Mucosa of descending colon (tissue), 3 donors: ENCODE results near the gene EPAS1. TPM values are rescaled to one million over a fixed set of nuclear protein-coding genes. Genes with fewer than 3 reads are reported as not detected.

ENCODE experiments used
- ATAC-seq: fragments of 200-7000 bp; cut with Tn5 transposase; one replicate; pipeline ENCODE4 v1.9.1; 2020; ENCODE audit warnings: mild to moderate bottlenecking, moderate library complexity
- DNase-seq, 3 donors: peaks; one replicate each; pipeline ENCODE4 v3.0.0-alpha.2; 2020
- H3K36me3 ChIP-seq: fragments of 200-600 bp; one replicate; pipeline ENCODE4 v1.8.0; 2021; ENCODE audit warnings: low read depth, mild to moderate bottlenecking
- H3K4me1 ChIP-seq: fragments of 200-600 bp; one replicate; pipeline ENCODE4 v1.8.0; 2021; ENCODE audit warnings: low read depth, mild to moderate bottlenecking
- H3K4me3 ChIP-seq: fragments of 200-600 bp; one replicate; pipeline ENCODE4 v1.8.0; 2021; ENCODE audit warnings: mild to moderate bottlenecking
- H3K9me3 ChIP-seq: fragments of 200-600 bp; one replicate; pipeline ENCODE4 v1.8.0; 2021; ENCODE audit warnings: mild to moderate bottlenecking
- intact Hi-C, 2 donors: fragments of 100-400 bp; cut with DNase I in 1 of 2; cut with micrococcal nuclease in 1 of 2; formaldehyde crosslinking; loops; one replicate each; pipeline versions ENCODE4 v1.11.0 to v1.11.1; 2022; cut with DNase I, micrococcal nuclease
- total RNA-seq, 3 donors: library from RNA; stranded (reverse); fragmentation: NEBNext Ultra II Directional in 2 of 3; extraction: Animal tissue kit (Norgen Biotek cat#: 25700) in 2 of 3; gene quantifications; one replicate each; pipeline versions ENCODE4 v1.2.1 to v1.2.4, GENCODE V29; 2021 to 2023
- TF ChIP-seq, protein P1 (sequence below): fragments of 200-600 bp; IDR thresholded peaks from one replicate; pipeline ENCODE4 v1.8.0; 2022; ENCODE audit warnings: antibody characterized with exemption, mild to moderate bottlenecking
- donor health status: DM: no; HTN: no; CAD: no; lungs with moderate emphysema.
- donor health status: DM: no; HTN: no; CAD: no.
- donor health status: DM: no; HTN: yes; CAD: no.

The EPAS1 gene
- total RNA-seq, 3 donors from 2014 or later, result 126 to 251 (median 150) TPM

DNA sequence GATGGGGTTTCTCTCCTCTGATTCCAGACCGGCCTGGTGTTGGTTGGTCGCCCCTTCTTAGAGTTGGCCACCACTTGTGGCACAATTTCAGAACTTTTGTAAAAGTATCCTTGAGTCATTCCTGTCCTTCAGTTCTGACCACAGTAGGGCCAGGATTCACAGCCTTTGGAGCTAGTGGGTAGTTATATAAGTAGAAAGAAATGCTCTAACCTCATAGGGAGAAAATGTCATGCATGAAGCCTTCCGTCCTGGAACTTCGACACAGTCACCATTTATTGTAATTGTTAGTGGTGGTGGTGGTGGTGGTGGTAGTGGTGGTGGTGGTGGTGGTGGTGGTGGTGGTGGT lies 65.4 kb downstream of the EPAS1 start:
- no peak for DNase-seq
- intact Hi-C loops, result loop anchor here in 1 of 2 donors (10.0 kb wide), 2 partner anchors 298 to 348 kb away; no protein-coding TSS in a partner anchor
- H3K36me3 ChIP-seq, result no peaks in the 10 kb centered on the region
- H3K9me3 ChIP-seq, result no peaks in the 10 kb centered on the region
- no peak for ATAC-seq
- TF ChIP-seq, protein P1, sequence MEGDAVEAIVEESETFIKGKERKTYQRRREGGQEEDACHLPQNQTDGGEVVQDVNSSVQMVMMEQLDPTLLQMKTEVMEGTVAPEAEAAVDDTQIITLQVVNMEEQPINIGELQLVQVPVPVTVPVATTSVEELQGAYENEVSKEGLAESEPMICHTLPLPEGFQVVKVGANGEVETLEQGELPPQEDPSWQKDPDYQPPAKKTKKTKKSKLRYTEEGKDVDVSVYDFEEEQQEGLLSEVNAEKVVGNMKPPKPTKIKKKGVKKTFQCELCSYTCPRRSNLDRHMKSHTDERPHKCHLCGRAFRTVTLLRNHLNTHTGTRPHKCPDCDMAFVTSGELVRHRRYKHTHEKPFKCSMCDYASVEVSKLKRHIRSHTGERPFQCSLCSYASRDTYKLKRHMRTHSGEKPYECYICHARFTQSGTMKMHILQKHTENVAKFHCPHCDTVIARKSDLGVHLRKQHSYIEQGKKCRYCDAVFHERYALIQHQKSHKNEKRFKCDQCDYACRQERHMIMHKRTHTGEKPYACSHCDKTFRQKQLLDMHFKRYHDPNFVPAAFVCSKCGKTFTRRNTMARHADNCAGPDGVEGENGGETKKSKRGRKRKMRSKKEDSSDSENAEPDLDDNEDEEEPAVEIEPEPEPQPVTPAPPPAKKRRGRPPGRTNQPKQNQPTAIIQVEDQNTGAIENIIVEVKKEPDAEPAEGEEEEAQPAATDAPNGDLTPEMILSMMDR, result no peak
- H3K4me1 ChIP-seq, result no peaks in the 10 kb centered on the region
- H3K4me3 ChIP-seq, result no peak overlapping the region

DNA sequence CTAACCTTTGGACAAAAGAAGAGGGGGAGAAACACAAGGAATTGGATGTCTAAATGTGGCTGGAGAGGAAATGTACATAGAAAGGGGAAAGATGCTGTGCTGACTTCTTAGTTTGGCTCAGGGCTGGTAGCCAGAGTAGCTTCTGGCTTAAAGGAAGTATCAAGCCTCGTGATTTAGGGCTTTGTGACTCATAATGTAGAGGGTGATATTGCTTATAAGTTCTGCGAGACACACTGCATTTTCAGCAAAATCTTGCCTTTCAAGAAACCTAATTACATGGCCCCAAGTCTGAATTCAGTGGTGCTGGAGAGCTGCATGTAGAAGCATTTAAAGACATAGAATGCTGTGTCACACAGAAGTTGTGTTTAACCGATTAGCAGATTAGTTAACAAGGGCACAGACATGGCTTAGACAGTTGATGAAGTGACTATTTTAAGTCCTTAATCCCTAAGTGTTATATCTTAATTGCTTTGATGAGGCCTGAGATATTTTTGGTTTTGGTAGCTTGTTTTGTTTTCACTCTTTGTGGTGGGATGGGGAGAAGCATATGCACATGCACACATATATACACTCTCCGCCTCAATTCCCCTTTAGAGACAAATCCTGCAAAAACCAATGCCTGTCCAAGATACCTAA lies 66.4 kb downstream of the EPAS1 start:
- intact Hi-C loops, result loop anchor here in 1 of 2 donors (10.0 kb wide), 2 partner anchors 299 to 349 kb away; no protein-coding TSS in a partner anchor
- peak; percentile 40 for ATAC-seq
- no peaks in the 10 kb centered on the region for H3K36me3 ChIP-seq

DNA sequence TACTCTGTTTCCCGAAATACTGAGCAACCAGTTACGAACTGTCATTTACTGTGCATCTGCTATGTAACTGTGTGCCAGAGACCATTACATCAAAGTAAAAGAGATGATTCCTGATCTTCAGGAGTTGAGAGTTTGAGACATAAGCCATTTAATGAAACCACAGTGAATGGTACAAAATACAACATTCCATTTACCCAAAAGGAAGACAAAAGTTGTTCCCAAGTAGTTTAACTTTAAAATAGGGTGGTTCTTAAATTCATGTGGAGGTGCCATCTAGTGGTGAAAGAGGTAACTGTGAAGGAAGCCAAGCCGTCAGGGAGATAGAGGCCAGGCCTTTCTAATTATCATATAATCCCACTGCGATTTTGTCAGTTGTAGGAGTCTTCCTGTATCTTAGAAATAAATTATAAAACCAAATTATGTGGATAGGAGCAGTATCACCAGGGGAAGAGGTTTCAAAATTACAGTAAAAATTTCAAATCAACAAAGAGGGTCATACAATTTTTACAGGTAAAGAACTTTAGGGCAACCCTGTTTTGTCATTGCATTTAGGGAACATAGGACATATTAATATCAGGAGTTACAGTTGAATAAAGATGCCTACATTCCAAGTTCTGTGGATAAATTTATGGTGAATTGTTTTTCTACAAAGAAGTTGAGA lies 67.7 kb downstream of the EPAS1 start:
- peak; percentile 71 for ATAC-seq
- TF ChIP-seq, protein P1, result peak; percentile 48
- H3K4me1 ChIP-seq, result no peaks in the 10 kb centered on the region
- peak in 1 of 3 donors; percentile 78 for DNase-seq
- intact Hi-C loops, result loop anchor here in 1 of 2 donors (10.0 kb wide), 2 partner anchors 300 to 350 kb away; no protein-coding TSS in a partner anchor
- H3K4me3 ChIP-seq, result no peak overlapping the region
- no peaks in the 10 kb centered on the region for H3K36me3 ChIP-seq
- H3K9me3 ChIP-seq, result no peaks in the 10 kb centered on the region

More for the DNA sequence above, 66.4 kb downstream of the EPAS1 start:
- TF ChIP-seq, protein P1, result no peak
- no peaks in the 10 kb centered on the region for H3K9me3 ChIP-seq
- no peak for DNase-seq
- H3K4me1 ChIP-seq, result no peaks in the 10 kb centered on the region
- H3K4me3 ChIP-seq, result no peak overlapping the region

DNA sequence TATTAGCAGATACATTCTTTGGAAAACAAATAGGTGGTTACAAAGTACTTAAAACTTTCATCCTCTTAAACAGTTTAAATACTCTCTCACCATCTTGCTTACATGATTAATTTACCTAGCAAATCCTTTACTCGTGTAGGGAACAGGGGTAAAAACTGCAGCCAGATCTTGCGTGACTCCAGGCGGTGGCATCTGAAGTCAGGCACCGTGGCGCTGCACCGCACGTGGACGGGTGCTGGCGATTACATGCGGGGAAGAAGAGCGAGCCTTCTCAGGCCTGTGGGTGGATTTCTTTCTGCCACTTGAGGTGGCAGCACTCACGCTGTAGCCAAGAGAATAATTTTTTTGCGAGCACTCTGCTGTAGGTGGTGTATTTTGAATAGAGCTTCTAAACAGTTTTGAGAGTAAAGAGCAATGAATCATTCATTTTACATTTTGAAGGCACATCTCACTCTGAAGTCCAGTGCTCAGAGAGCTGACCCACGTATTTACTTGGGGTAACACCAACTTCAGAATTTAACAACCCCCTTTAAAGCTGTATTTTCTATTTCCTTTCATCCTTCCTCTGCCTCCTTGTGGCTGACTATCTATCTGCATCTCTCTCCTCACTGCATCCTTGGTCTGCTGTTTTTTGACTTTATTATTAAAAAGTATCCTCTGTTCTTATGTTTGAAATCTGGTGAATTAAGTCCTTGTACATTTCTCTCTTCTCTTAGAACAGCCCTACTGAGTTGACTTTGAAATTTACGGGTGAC lies 68.9 kb downstream of the EPAS1 start:
- no peaks in the 10 kb centered on the region for H3K4me1 ChIP-seq
- intact Hi-C loops, result loop anchor here in 1 of 2 donors (10.0 kb wide), 2 partner anchors 301 to 351 kb away; no protein-coding TSS in a partner anchor

DNA sequence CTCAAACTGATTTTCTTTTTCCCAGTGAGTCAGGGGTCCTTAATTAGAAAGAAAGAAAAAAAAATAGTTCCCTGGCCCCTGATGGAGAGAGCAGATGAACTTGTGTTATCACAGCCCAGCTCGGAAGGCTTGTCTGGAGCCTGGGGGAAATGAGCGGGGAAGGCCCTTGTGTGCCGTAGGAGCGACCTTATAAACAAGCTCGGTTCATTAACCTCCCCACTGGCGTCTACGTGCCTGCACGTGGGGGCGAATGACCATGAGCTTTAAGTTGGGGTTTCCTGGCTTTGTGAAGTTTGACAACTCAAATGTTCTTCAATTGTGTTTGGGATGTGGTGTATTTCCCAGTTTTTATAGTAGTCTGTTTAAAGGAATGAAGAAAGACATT lies 69.5 kb downstream of the EPAS1 start:
- no peak for ATAC-seq
- intact Hi-C loops, result loop anchor here in 1 of 2 donors (10.0 kb wide), 2 partner anchors 302 to 352 kb away; no protein-coding TSS in a partner anchor
- H3K4me1 ChIP-seq, result no peaks in the 10 kb centered on the region
- no peaks in the 10 kb centered on the region for H3K36me3 ChIP-seq
- TF ChIP-seq, protein P1, result no peak
- H3K4me3 ChIP-seq, result no peak overlapping the region
- no peaks in the 10 kb centered on the region for H3K9me3 ChIP-seq
- DNase-seq, result no peak

More for the DNA sequence above, 68.9 kb downstream of the EPAS1 start:
- no peak overlapping the region for H3K4me3 ChIP-seq
- TF ChIP-seq, protein P1, result no peak
- H3K9me3 ChIP-seq, result no peaks in the 10 kb centered on the region
- DNase-seq, result no peak
- ATAC-seq, result no peak
- H3K36me3 ChIP-seq, result no peaks in the 10 kb centered on the region
